ENCODE data around the gene AXIN2.

DNA sequence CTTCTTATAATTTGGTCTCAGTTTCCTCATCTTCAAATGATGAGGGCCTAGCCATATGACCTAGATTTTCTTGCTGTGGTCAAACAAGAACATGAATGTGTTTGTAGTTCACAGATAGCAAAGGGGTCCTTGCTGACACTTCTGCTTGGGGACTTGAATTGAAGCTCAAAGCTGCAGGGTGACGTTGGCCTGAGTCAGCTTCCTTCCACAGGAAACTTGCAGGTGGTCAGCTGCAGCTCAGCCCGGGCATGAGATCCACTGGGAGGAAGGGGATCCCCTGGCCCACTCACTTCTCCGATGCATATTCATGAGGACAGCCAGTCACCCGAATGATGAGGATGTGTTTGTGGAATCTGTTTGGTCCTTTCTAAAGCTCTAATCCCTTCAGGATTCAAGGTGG, 42.6 kb upstream of the AXIN2 start:
- TF ChIP-seq POLR2AphosphoS5 (IDR thresholded peaks at IDR 0.05) (no peak), POLR2A (IDR thresholded peaks at IDR 0.05) (no peak)
- TF ChIP-seq, protein P1, sequence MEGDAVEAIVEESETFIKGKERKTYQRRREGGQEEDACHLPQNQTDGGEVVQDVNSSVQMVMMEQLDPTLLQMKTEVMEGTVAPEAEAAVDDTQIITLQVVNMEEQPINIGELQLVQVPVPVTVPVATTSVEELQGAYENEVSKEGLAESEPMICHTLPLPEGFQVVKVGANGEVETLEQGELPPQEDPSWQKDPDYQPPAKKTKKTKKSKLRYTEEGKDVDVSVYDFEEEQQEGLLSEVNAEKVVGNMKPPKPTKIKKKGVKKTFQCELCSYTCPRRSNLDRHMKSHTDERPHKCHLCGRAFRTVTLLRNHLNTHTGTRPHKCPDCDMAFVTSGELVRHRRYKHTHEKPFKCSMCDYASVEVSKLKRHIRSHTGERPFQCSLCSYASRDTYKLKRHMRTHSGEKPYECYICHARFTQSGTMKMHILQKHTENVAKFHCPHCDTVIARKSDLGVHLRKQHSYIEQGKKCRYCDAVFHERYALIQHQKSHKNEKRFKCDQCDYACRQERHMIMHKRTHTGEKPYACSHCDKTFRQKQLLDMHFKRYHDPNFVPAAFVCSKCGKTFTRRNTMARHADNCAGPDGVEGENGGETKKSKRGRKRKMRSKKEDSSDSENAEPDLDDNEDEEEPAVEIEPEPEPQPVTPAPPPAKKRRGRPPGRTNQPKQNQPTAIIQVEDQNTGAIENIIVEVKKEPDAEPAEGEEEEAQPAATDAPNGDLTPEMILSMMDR (IDR thresholded peaks at IDR 0.05) = no peak
